GM12875 (cell line): ENCODE data around the gene EPG5.

Source experiments
- H3K4me3 ChIP-seq: one replicate; pipeline ENCODE4 v1.5.1; 2011; ENCODE audit warnings: low read depth, low read length, control low read depth
- CTCF ChIP-seq: IDR thresholded peaks from 2 replicates; pipeline ENCODE4 v1.5.1; 2011; ENCODE audit warnings: low read depth, mild to moderate bottlenecking, control low read depth, inconsistent platforms, low read length, moderate library complexity, borderline replicate concordance; ENCODE audit not compliant: insufficient read depth

Gene EPG5

GRCh38 chr18:45889419-45890064 lies 77.6 kb downstream of the EPG5 start:
- H3K4me3 ChIP-seq = no peak overlapping the region
- no peak for TF ChIP-seq CTCF

- H3K4me3 ChIP-seq = no peak overlapping the region
- no peak for TF ChIP-seq CTCF
Measured at GRCh38 chr18:45887585-45887984, 79.5 kb downstream of the EPG5 start.

GRCh38 chr18:45880876-45881558 lies 86.1 kb downstream of the EPG5 start:
- H3K4me3 ChIP-seq = no peak overlapping the region
- TF ChIP-seq CTCF = no peak

- peak; percentile 100 for TF ChIP-seq CTCF
- H3K4me3 ChIP-seq = no peak overlapping the region
Measured at GRCh38 chr18:45879681-45880655, 87.2 kb downstream of the EPG5 start.

GRCh38 chr18:45877403-45877802 lies 89.7 kb downstream of the EPG5 start:
- TF ChIP-seq CTCF = no peak
- H3K4me3 ChIP-seq = no peak overlapping the region

GRCh38 chr18:45876161-45876560 lies 91.0 kb downstream of the EPG5 start:
- no peak for TF ChIP-seq CTCF
- H3K4me3 ChIP-seq = no peak overlapping the region
